Inferior parietal cortex (tissue), 1 donor: ENCODE measurements around the gene UROC1.

Experiments used
- DNase-seq: peaks from one replicate; pipeline ENCODE4 v3.0.0-alpha.2; 2016; ENCODE audit errors: extremely low spot score

The UROC1 gene

DNA sequence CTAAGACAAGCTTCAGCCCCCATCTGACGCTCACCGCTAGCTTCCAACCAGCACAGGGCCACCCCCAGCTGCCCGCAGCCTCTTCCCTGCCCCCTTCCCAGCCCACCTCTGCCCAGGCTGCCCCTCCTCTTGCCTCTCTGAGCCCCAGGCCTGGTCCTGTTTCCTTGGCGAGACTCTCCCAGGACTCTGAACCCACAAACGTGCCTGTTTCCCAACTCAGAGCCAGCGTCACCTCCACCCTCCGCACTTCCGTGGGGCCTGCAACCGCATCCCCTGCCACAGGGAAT is 76.9 kb downstream of the UROC1 start:
- no peak for DNase-seq

DNA sequence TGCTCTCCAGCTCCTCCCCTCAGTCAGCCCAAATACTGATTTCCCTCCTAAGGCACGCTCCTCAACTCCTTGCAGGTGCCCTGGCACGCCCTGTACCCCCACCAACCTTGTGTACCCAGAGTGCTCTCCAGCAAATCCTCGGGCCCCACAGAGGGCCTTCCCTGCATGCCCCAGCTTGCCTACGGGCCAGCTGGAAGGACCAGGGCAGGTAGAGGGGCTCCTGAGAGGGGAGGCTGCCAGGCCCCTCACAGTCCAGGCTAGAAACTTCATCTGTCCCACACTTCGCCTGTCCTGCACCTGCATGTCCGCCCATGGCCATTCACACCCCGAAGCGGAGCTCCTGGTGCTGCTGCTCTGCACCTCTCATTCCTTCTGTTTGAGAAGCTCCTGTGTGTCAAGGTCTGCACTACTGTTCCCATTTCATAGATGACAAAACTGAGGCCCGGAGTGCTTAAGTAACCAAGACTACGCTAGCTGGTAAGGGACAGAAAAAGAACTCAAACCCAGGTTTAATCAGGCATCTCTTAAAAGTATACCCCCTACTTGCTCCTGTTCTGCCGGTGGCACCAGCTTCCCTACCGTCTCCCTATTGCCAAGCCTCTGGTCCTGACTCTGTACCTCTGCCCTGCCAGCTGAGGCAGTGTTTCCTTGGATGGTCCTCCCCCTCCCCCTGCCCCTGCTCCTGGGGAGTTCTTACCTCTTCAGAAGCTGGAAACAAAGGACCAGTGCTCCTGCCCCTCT is 77.4 kb downstream of the UROC1 start:
- DNase-seq: no peak

DNA sequence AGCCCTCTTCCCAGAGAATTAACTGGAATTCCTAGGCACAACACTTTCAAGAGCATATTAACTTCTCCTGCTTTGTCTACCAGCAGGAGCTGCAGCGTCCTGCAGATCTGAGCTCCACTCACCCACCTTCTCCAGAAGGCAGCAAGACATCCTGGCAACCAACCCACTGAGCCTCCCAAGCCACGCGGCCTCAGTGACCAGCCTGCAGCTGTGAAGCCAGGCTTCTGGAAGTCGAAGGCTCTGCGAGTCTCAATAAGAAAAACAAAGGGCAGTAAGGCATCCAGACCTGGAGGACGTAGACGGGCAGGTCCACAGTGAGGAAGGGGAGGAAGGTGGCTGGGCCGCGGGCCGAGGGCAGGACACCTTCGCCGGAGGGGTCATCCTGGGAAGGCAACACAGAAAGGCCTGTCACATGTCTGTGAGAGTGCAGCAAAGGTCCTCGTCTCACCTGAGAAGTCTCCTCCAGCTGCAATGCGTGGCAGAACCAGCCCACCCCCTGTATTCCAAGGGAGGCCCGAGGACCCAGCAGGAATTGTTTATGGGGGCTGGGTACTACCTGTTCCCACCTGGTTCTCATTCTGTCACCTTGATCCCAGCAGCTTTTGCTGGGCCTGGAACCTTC is 78.1 kb downstream of the UROC1 start:
- DNase-seq: no peak

DNA sequence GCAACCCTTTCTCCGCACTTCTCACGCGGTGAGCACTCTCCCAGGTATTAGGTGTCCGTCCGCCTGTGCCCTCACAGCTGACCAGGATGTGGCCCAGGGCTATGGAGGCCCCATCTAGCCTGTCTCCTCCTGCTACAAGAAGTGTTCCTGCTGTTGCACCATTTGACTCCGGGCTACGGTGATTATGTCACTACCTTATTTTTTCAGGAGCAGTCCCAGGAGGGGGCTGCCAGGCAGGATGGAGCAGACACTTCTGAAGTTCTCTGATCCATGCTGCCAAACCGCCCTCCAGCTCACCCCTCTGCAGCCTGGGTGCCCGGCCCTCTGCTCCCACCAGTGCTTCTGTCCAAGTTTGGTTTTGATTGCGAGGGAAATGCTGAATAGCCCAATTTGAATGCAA is 78.8 kb downstream of the UROC1 start:
- DNase-seq: no peak

DNA sequence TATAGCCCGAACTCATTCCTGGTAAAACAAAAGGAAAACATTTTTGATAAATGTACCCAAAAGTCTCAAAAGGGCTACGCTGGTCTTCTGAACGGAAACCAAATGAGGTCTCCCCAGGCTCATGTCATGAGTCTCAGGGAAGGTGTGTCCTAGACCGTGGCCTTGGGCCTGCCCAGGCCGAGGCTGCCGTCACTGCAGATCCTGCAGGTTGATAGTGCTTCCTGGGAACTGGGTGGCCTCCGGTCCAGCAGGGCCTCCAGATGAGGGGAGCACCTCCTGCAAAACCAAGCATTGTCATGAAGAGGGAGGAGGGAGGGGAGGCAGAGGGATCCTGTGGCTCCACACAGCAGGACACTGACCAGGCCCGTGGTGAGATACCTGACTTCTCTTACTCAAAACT is 79.4 kb downstream of the UROC1 start:
- DNase-seq: no peak

DNA sequence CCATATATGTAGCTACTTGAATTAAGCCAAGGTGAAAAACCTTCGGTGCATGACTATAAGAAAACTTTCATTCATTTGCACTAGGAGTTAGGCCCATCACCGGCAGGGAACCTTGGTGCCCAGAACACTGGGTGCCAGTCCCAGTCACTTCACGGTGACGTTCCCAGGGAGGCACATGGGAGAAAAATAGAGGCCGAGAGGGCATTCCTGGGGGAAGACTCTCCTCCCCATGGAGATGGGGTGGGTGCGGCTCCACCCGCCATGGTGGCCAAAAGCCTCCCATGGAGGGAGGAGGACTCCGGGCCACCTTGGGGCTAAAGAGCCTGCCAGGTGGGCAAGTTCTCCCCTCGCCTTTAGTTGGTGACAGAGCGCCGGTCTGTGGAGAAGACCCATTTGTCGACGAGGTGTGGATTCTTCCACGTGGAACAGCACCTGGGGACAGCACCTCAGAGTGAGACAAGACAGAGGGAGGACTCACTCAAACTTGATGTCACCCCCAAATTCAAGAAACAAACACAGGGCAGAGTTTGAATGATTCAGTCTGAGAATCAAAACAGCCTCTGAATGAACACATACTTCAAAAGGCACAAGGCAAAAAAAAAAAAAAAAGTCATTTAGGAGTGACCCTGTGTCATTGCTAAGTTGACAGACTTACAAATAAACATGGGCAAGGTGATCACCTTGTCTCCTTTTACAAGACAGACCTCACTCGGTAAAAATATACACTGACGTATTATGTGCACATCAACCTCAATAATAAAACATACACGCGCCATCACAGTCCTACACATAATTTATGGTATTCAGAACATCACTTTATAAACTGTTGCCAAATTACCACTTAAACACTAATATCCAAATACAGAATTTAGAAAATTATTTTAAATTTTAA is 80.5 kb downstream of the UROC1 start:
- no peak for DNase-seq

DNA sequence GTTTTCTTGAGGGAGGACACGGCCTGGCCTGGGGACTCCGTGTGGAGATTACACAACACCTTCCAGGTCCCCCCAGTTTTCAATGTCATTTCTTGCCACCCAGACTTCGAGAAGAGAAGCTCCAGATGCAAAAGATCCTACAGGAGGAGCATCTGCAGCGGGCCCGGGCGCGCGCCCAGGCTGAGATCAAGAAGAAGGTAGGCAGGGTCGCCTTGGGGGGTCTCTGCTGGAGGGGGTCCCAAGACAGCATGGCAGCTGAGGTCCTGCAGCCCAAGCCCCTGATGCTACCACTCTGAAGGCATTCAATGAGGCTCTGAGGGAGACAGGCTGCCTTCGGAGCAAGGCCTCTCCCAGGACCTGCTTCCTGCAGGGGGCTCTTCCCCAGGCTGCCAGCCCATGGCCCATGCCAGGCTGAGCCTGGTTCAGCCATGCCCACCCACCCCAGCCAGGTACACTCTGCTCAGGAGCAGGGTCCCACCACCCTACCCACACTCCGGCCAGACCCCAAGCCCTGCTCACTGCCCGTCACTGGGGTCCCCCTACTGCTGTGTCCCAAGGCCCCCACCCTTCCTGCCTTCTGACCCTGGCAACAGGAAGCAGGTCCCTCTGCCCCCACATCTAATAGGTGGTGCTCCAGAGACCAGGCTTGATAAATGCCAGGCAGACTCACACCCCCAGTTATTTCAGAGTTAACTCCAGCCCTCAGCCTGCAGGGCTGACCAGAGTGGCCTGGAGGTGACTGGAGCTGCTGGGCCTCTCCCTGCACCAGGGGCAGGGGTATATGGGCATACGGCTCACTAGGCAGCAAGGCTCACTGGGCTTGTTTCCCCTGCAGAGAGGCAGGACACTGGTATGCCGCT is 81.9 kb downstream of the UROC1 start:
- DNase-seq: no peak

DNA sequence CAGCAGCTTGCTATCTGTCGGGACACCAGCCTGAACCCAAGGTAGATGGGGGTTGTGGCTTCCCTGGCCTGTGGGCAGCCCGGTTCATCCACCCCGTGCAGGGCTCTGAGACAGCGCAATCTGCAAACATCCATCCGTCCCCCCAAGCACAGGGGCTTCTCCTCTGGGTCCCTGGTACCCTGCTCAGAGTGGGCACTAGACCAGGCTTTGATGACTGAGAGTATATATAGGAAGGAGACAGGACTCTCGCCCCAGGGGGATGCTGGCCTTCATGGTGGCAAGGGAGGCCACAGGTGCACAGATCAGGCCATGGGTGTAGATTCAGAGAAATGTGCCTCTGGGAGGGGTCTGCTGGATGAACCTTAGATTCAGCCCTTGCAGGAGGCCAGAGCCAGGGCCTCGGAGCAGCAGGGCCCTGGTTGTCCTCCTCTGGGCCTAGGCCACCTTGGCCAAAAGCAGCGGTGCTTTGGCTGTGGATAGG is 82.6 kb downstream of the UROC1 start:
- DNase-seq: no peak

DNA sequence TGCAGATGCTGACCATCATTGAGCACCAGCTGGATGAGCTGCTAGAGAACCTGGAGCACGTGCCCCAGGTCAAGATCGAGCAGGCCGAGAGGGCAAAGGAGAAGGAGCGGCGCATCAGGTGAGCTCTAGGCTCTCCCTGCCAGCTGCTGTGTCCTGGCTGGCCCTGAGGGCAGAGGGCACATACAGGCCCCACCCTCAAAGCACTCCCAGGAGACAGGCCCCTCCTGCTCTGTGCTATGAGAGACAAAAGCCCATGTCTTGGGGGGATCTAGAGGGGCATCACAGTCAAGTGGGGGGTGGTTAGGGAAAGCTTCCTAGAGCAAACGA is 83.3 kb downstream of the UROC1 start:
- no peak for DNase-seq

DNA sequence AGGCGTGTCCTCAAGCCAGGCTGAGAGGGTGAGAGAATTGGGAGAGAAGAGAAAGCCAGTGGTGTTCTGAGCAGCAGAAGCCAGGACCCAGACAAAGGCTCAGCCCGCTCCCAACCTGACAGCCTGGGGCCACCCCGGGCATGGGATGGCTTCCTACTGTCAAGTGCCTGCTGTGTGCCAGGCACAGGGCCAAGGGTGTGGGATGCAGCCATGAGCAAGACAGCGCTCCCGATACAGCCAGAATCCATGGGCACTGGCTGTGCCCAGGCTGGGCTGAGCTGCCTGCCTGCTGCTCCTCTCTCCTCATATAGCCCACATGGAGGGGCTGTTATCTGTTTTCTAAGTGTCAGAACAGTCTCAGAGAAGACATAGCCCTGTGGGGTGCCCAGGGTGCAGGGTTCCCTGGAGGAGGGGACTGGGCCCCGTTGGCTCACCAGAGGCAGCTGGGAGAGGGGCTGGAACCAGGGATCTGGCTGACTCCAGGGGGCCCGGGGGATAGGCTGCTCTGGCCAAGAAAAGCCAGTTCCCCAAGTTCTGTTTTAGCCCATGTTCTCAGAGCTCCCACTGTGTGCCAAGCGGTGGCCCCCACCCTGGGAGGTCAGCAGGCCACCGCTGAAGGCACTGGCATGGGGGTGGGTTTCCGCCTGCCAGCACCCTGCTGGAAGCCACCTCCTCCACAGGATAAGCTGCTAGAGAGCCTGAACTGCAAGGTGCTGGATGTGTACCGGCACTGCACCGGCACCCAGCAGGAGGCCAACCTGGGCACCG is 83.9 kb downstream of the UROC1 start:
- DNase-seq: no peak

DNA sequence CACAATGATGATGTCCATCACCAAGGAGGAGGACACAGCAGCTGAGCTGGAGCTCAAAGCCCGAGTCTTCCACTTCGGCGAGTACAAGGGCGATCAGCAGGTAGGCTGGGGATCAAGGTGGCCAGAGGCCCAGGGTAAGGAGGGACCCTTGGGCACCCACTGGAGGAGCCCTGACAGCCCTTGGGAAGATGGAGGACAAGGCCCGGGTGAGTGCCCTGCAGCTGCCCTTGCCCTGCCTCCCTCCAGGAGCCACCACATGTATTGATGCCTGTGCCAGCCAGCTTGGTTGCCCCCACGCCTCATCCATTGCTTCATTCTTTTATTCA is 84.5 kb downstream of the UROC1 start:
- no peak for DNase-seq

DNA sequence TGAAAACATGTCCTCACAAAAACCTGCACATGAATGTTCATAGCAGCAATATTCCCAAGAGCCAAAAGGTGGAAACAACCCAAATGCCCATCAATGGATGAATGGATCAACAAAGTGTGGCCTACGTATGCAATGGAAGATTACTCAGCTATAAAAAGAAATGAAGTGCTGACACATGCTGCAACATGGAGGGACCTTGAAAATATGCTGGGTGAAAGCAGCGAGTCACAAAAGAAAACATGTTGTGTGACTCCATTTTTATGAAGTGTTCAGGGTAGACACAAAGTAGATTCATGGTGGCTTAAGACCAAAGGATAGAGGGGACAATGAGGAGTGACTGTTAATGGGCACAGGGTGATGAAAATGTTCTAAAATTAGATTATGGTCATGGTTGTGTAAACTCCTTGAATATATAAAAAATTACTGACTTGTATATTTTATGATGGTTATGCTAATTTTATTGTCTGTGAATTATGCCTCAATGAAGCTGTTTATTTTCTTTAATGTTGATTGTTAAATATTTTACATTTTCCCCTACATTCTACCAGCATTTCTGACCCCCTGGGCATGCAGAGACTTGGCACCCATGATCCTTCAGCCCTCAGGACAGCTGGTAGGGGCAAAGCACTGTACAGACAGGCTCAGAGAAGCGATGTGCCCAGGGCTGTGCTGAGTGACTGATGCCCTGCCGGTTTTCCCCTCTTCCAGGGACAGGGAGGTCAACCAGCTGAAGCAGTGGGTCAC is 85.0 kb downstream of the UROC1 start:
- no peak for DNase-seq
